K562 (cell line): ENCODE data around the gene PDE2A.

ENCODE experiments used
- CBFB ChIP-seq: sonication (generic); formaldehyde crosslinking; IDR thresholded peaks from 2 replicates; pipeline ENCODE4 v1.4.0; 2020; ENCODE audit warnings: mild to moderate bottlenecking, missing genetic modification reagents
- CTCF ChIP-seq, 3 experiments: IDR thresholded peaks in 2 of 3; conservative IDR thresholded peaks in 1 of 3; 2 replicates each; pipeline ENCODE4 v1.5.1; 2011 to 2012; ENCODE audit warnings: low read length in 3 of 3, mild to moderate bottlenecking in 3 of 3, control low read depth in 2 of 3, improper control_type of control experiment in 1 of 3, inconsistent platforms in 1 of 3, low read depth in 1 of 3, mixed read lengths in 1 of 3, moderate library complexity in 1 of 3; ENCODE audit not compliant: insufficient read depth in 2 of 3
- TEAD4 ChIP-seq, 2 experiments: sonication (generic) in 1 of 2; formaldehyde crosslinking in 1 of 2; IDR thresholded peaks; 2 replicates each; pipeline versions ENCODE4 v1.6.1 to v1.8.0; 2012 to 2022; ENCODE audit warnings: borderline replicate concordance in 1 of 2, inconsistent platforms in 1 of 2, low read length in 1 of 2, mild to moderate bottlenecking in 1 of 2, missing genetic modification reagents in 1 of 2
- ZNF395 ChIP-seq: fragments of 200-800 bp; sonication (Bioruptor generic); IDR thresholded peaks from 2 replicates; pipeline ENCODE4 v1.6.1; 2017; ENCODE audit warnings: missing genetic modification characterization, missing compliant biosample characterization
- TF ChIP-seq, protein P1 (sequence below): sonication (generic); formaldehyde crosslinking; IDR thresholded peaks from 2 replicates; pipeline ENCODE4 v1.8.1; 2023; ENCODE audit warnings: missing genetic modification reagents, mild to moderate bottlenecking, borderline replicate concordance

GRCh38 chr11:72546866-72547265 lies 127.4 kb downstream of the PDE2A start:
- no peak for TF ChIP-seq ZNF395 (CRISPR knock-in tag)
- TF ChIP-seq CTCF (IDR thresholded peaks at IDR 0.05 in 2 of 3, conservative IDR thresholded peaks at IDR 0.05 in 1 of 3; ENCODE audit: insufficient read depth in 2 of 3, low read depth in 1 of 3, low read length in 3 of 3) = no peak
- no peak for TF ChIP-seq CBFB (CRISPR knock-in tag)
- no peak for TF ChIP-seq TEAD4 (IDR thresholded peaks at IDR 0.05; ENCODE audit: low read length)
- TF ChIP-seq TEAD4 (CRISPR knock-in tag; IDR thresholded peaks at IDR 0.05; ENCODE audit: borderline replicate concordance) = no peak
- TF ChIP-seq, protein P1, sequence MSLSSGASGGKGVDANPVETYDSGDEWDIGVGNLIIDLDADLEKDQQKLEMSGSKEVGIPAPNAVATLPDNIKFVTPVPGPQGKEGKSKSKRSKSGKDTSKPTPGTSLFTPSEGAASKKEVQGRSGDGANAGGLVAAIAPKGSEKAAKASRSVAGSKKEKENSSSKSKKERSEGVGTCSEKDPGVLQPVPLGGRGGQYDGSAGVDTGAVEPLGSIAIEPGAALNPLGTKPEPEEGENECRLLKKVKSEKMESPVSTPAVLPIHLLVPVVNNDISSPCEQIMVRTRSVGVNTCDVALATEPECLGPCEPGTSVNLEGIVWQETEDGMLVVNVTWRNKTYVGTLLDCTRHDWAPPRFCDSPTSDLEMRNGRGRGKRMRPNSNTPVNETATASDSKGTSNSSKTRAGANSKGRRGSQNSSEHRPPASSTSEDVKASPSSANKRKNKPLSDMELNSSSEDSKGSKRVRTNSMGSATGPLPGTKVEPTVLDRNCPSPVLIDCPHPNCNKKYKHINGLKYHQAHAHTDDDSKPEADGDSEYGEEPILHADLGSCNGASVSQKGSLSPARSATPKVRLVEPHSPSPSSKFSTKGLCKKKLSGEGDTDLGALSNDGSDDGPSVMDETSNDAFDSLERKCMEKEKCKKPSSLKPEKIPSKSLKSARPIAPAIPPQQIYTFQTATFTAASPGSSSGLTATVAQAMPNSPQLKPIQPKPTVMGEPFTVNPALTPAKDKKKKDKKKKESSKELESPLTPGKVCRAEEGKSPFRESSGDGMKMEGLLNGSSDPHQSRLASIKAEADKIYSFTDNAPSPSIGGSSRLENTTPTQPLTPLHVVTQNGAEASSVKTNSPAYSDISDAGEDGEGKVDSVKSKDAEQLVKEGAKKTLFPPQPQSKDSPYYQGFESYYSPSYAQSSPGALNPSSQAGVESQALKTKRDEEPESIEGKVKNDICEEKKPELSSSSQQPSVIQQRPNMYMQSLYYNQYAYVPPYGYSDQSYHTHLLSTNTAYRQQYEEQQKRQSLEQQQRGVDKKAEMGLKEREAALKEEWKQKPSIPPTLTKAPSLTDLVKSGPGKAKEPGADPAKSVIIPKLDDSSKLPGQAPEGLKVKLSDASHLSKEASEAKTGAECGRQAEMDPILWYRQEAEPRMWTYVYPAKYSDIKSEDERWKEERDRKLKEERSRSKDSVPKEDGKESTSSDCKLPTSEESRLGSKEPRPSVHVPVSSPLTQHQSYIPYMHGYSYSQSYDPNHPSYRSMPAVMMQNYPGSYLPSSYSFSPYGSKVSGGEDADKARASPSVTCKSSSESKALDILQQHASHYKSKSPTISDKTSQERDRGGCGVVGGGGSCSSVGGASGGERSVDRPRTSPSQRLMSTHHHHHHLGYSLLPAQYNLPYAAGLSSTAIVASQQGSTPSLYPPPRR (CRISPR knock-in tag) = no peak
